ENCODE measurements around the gene PDE3A.

Gene PDE3A

DNA sequence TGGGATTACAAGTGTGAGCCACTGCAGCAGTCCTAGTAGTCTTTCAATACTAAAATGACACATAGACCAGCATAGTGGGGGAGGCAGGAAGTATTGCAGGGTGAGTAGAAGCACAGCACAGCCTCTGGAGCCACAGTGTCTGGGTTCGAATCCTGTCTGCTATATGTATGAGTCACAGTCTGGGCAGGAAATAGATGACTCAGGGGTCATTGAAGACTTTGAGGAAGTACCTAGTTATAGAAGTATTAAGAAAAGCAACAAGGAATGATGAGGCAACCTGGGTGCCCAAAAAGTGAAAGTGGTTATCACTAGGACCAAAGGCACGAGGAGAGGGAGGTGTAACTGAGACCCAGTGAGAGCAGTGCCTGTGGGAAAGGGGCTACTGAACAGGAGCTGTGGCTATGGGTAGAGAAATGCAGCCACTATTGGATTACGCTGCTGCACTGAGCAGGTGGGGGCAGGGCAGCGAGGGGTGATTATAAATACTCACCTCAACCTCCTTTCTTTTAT is 124.0 kb downstream of the PDE3A start:
- no peak for DNase-seq (ENCODE audit: low read depth, low spot score)

DNA sequence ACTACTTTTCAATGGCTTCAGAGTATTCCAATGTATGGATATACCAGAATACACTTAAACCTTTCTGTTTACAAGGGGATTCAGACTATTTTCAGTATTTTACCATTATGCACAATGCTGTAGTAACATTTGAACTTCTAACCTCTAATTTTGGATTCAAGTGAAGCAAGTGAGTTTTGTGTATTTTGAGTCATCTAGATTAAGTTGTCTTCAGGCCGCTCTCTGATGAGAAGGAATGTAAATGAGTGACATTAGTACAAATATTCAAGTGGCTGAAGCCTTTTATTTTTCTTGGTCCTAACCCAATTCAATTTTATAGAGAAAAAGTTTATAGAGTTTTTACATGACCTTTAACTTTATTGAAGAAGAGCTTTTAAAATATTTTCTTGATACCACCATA is 125.6 kb downstream of the PDE3A start:
- no peak for DNase-seq (ENCODE audit: low read depth, low spot score)

DNA sequence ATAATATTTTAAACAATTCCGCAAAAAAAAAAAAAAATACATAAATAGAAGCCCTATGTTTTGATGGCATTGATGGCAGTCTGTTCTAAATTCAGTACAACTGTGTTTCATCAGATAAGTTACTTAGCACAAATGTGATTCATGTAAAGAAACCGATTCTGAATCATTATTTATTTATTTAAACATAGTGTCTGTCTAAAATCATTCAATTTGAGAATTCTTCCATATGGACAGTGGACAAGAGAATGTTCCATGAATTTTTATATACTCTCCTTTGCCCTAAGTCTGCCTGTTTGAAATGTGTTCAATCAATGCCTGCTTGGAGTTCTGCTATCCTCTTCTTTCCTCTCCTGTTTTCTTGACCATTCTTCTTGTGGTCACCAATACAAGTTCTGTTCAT is 126.5 kb downstream of the PDE3A start:
- DNase-seq (ENCODE audit: low read depth, low spot score): no peak

DNA sequence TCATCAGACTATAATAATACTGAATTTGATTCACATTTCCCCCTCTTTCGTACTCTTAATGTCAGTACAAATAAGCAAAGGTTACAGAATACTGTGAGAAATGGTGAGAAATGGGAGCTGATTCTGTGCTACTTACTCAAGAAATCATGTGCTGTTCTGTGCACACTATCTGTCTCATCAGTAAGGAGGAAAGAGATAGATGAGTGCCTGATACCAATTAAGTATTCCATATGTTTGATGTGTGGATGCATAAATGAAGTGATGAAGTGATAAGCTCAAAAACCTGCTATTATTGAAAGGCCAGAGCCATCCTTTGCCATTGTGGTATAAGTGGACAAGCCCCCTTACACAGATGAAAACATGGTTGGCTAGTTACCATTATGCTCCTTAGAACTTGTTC is 127.7 kb downstream of the PDE3A start:
- no peak for DNase-seq (ENCODE audit: low read depth, low spot score)

DNA sequence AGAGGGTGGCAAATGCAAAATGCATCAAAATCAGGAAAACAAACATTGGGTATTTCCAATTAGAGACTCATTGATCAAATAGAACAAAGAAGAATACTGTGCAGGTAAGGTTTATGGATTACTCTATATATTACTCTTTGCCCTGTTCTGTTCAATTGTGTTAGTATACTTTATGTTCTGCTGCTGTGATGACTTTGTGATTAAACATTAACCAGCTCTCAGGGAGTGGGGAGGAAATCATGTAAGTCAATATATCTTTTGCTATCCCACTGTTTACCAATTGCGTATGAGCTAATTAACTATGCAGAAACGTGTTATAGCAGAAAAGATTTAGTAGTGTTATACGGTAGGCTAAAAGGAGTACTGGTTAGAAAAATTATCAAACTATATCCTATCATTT is 129.4 kb downstream of the PDE3A start:
- no peak for DNase-seq (ENCODE audit: low read depth, low spot score)

DNA sequence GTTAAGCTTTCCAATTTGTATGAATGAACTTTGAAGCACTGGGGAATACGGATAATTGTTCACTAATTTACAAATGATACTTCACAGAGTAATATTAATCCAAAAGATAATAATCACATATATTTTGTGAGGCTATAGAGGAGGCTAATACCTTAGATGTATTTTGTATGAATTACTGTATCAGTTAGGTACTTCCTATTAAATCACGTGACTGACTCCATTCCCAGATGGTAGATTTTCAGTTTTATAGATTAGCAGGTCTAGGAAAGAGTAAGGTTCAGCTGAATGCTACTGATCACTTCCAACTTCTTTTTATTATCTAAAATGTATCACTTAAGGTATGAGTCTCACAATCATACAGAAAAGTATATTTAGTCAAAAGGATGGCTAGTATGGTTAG is 133.6 kb downstream of the PDE3A start:
- DNase-seq (ENCODE audit: low read depth, low spot score): no peak

DNA sequence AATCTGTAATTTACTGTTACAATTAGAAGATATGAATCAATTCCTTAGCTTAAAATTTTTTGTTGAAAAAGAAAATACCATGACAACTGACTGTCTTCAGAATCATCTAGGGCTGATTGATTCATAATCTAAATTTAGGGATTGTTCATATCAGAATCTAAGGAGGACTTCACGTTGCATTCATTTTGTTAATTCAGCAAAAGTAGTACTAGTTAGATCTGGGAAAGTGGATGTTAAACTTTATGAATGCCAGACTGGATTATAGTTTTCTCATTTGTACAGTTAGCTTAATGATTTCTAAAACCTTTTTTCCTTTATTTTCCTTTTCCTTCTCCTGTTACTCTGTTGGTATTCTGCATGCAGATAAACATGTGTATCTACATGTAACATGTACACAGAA is 135.5 kb downstream of the PDE3A start:
- no peak for DNase-seq (ENCODE audit: low read depth, low spot score)

DNA sequence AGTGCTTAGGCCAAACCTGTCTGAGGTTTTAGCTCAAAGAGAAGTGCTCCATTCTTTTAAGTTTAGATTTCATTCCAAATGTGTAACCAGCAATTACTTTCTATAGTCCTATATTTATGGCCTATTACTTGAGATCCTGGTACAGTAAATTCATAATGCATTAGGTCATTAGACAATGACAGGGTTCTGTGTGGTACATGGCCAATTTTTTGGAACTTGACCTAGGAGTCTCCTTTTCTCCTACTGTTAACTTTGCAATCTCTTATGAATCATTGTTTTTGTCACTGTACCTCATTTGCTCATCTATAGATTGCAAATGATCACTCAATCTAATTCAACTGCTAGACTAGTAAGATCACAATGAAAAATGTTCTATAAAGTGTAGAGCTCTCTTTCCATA is 136.7 kb downstream of the PDE3A start:
- no peak for DNase-seq (ENCODE audit: low read depth, low spot score)

DNA sequence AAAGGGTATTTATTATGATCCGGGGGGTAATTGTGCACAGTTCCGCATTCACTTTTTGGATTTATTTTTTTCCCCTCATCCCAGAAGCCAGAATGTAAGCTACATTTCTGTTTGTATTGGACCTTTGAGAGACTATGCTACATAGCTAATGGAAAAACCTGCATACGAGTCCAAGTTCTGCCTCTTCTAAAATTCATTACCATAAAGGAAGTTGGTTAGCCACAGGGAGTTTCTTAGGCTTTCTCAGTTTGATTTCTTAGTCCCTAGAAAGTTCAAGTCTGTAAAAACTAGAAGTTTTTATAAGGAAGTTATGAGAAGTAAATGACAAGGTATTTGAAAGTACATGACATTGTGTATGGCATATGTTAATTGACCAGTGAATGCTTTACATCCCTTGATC is 138.7 kb downstream of the PDE3A start:
- DNase-seq (ENCODE audit: low read depth, low spot score): peak; percentile 39

DNA sequence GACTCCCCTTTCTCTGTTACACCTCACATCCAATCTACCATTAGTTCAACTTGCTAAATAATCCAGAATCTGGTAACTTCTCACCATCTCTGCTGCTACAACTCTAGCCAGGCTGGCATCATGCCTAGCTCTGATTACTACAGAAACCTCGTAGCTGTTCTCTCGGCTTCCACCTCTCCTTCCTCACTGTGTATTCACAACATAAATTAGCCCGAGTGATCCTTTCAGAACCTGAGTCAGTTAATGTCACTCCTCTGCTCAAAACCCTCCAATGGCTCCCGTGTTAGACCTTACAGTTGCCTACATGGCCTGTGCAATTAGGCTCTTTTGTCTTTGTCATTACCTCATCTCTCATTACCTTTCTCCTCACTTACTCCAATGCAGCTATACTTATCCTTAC is 139.4 kb downstream of the PDE3A start:
- DNase-seq (ENCODE audit: low read depth, low spot score): peak; percentile 72

DNA sequence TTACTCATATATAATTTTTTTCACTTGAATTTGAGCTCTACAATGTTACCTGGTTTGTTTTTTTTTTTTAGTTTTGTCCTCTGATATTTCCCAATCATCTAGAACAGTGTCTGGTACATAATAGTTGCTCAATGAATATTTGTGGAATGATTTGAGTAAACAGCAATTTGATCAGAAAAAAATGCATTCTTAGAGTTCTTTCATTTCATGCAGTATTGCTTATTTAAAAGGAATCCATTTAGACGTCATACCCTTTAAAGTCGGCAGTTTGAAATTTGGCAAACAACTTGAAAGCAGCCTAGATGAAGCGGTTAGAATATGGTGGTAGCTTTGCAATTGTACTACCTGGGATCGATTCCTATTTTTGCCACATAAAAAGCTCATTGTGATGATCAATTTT is 140.0 kb downstream of the PDE3A start:
- no peak for DNase-seq (ENCODE audit: low read depth, low spot score)

DNA sequence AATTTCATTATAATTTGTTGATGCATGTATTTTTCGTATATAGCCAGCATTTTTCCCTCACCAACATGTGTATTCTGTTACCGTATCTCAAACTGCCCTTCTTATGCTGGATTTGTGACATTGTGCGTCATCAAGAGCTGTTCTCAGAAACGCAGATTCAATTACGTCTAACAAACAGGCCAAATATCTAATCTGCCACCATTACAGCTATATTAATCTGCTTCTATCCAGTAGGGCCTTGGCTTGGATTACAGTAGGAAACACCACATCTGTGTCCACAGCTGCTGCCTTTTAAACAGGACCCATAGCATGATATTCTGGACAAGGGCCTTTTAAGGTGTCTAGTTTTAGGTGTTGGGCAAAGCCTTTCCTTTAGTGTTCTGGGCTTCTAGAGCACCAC is 140.6 kb downstream of the PDE3A start:
- DNase-seq (ENCODE audit: low read depth, low spot score): no peak

DNA sequence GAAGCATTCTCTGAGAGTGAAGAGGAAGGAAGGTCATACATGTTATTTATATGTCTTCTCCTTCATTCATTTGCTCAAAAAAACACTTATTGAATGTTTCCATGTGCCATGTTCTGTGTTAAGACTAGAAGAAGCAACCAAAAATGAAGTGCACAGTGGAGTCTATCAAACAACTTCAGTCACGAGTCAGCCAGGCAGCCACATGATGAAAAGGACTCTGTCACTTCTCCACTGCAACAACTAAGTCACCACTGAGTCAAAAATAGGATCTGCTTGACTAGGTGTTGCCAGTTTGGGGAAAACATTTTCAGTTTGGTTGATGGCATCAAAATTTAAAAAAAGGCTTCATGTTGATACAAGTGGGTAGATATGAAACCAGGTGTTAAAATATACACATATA is 142.5 kb downstream of the PDE3A start:
- no peak for DNase-seq (ENCODE audit: low read depth, low spot score)

DNA sequence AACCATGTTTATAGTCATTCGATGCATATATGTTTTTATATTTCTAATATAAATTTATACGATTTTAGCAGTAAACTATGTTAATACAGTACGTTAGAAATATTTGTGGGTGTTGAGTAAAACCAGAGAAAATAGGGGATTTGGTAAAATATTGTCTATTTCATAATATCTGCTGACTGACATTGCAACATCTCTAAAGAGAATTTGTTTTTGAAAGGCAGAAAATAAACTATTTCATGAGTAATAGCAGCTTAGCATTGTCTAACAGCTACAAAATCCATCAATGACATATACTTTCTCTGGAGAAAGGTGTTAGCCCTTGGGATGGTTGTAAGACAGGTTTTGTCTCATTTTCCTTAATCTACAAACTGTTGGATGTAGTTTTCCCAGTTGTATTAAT is 144.9 kb downstream of the PDE3A start:
- DNase-seq (ENCODE audit: low read depth, low spot score): no peak

DNA sequence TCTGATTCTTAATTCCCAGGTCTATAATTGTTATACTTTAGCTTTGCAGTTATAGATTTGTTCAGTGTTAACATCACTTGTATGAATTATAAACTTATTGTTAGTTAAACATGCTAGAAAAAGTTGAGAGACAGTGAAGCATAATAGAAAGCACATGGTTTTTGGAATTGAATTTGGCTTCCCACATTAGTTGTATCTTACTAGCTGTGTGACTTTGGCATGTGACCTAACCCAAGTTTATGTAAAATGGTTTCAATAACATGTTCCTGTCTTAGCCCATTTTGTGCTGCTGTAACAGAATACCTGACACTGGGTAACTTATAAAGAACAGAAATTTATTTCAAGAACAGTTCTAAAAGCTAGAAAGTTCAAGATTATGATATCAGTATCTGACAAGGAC is 146.3 kb downstream of the PDE3A start:
- DNase-seq (ENCODE audit: low read depth, low spot score): no peak

DNA sequence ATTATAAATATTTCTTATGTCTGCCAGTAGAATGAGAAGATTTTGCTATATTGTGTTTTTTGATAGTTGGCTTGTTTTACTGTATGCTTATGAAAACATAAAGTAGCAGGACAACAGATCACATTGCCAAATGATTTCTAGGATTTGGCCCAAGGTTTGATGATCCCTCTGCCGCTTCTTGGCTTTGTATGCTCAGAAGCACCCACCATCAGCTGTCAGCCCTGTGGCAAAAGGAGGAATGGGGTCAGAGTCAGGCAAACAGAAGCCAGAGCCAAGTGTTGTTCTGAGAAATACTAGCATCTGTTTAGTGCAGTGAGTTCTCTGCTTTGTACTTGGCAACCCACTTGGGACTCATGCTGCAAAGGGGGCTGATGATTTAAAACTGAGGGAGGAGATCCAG is 152.2 kb downstream of the PDE3A start:
- DNase-seq (ENCODE audit: low read depth, low spot score): no peak

DNA sequence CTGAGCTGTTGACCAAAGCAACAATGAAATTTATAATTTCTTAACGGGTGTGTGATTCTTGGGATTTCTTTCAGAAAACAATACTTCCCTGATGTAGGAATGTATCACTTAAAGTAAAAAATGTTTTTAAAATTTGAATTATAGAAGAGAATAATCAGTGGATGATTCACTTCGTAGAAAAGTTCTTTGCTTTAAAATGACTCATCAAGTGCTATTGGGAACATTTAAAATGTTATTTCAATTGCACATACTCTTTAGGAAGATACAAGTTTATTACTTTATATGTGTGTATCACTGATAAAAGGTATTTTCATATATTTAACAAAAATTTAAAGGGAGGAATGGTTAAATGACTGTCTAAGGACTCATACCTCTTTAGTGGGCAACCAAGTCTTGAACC is 155.3 kb downstream of the PDE3A start:
- no peak for DNase-seq (ENCODE audit: low read depth, low spot score)

DNA sequence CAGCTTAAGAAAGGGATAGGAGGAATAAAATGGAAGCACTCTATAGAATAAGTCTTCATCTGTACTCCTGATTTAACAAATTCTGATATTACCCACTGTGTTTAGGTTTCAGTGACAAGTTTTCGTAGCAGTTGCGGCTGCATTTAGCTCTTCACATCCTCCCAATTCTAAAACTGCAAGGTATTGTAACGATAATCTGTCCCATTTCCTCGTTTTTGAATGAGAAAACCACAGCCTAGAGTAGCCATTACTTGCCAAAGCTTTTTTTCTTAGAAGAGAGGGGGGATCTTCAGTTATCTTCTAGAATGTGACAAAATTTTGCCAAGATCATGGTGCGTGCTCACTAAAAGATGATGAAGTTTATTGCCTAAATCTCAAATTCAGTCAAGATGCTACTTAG is 155.8 kb downstream of the PDE3A start:
- no peak for DNase-seq (ENCODE audit: low read depth, low spot score)

DNA sequence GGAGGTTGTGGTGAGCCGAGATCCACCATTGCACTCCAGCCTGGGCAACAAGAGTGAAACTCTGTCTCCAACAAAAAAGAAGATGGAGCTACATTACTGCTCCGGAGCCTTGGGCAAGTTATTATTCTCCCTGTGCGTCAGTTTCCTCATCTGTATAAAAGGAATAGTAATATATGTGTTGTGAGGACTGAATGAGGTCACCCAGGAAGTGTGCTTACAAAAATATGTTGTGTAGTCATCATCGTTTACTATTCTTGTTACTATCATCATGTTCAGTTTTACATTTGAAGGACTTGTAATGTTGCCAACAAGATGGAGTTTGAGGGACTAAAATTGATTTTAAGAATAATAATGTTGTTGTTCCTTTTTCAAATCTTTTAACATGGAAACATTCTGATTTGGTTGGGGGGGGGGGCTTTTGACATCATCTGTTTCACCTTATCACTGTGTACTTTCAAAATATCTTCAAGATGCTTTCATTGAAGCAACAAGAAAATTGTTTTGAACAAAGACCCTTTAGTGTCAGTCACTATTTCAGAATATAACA is 156.8 kb downstream of the PDE3A start:
- no peak for DNase-seq (ENCODE audit: low read depth, low spot score)

DNA sequence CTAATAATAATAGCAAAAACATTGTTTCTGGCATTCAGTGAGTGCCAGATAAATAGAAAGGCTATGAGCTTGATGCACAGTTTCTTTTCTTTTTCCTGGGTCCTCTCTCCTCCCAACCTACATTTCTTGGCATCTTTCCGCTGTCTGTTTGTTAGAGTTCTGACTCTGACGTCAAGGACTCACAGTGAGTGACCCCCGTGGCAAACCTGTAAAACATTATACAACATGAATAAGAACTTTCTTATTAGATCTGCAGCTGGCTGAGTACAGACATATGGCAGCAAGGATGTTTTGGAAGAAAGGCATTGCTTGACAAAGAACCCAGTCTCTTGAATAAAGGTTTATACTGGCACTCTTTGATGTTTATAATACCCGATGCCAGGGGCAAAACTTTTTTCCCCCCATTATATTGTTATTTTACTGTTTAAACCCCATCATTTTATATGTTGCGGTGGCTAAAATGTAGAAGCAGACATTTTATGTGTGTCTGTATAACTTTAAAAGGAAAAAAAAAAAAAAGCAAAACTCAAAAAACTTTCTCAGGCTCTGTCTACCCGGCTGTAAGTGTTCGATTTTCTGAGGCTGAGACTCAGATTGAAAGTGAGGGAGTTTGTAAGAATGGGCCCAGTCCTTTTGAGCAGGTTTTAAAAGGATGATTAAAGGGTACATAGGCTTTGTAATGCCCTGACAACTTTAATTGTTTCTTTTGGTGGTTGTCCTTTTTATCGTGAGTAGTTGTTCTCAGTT is 159.3 kb downstream of the PDE3A start:
- DNase-seq (ENCODE audit: low read depth, low spot score): peak; percentile 78

DNA sequence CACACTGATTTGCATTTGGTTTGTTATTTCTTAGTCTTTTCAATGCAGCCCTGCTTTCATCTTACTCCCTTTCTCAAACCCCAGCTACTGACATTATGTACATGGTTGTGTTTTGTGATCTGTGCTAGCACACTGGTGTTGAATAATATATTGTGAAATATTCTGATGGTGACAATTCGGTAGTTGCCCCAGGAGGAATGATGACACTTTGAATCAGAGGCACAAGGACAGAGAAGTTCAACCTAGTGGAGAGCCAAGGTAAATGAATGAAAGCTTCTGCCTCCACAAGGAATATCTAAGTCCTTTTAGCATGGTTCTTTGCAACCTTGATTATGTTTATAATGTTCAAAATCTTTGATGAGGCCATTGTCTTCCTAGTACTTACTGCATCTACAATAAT is 159.9 kb downstream of the PDE3A start:
- DNase-seq (ENCODE audit: low read depth, low spot score): no peak

DNA sequence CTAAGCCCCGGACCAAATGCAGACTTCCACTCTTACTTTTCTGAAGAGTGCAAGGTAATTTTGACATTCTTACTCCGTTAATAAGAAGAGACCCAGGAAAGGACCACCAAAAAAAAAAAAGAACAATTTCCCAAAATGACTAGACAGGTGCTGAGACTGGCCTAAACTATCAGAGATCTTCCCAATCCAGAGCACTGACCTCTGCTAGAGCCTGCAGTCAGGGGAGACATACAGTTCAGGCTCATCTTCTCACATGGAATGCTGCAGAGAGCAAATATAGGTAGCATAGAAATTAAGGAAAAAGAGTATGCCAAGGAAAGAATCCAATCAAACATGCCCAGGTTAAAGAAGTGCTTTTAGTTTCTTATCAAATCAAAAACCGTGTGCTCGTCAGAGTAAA is 177.9 kb downstream of the PDE3A start:
- DNase-seq (ENCODE audit: low read depth, low spot score): no peak

DNA sequence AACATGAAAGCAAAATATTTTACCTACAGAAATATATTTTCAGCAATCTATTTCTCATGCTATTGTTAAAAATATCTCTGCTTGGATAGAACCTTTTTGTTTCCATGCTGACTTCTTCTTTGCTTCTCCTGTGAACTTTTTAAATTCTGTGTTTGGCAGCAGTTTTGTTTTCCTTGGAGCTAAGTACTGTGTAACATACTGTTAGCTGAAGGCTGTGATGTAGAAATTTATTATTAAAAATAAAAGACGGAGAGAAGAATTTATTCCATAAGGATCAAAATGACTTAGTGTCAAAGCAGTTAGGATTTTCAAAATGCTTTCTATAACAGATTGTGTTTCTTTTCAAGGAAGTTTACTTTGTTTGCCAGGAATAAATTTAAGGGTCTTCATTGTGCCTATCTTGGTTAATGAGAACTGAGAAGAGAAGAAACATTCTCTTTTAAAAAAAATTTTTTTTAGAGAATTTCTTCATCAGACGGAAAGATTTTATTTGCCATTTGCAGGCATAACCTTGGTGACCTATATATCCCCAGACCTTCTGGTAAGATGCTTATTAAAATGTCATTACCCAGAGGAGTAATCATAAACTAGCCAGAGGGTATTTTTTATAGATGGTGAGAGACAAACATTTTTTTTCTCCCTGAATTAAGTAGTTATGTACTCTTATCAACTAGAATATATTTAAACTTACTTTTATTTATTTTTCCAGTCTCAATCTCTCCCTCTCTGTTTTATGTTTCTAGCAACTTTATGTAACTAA is 179.7 kb downstream of the PDE3A start:
- DNase-seq (ENCODE audit: low read depth, low spot score): peak; percentile 65
